ENCODE results near the gene SURF4. TPM values are rescaled to one million over a fixed set of nuclear protein-coding genes. Genes with fewer than 3 reads are reported as not detected.

SURF4 gene
- 152 TPM for total RNA-seq
- 109 TPM for polyA plus RNA-seq

DNA sequence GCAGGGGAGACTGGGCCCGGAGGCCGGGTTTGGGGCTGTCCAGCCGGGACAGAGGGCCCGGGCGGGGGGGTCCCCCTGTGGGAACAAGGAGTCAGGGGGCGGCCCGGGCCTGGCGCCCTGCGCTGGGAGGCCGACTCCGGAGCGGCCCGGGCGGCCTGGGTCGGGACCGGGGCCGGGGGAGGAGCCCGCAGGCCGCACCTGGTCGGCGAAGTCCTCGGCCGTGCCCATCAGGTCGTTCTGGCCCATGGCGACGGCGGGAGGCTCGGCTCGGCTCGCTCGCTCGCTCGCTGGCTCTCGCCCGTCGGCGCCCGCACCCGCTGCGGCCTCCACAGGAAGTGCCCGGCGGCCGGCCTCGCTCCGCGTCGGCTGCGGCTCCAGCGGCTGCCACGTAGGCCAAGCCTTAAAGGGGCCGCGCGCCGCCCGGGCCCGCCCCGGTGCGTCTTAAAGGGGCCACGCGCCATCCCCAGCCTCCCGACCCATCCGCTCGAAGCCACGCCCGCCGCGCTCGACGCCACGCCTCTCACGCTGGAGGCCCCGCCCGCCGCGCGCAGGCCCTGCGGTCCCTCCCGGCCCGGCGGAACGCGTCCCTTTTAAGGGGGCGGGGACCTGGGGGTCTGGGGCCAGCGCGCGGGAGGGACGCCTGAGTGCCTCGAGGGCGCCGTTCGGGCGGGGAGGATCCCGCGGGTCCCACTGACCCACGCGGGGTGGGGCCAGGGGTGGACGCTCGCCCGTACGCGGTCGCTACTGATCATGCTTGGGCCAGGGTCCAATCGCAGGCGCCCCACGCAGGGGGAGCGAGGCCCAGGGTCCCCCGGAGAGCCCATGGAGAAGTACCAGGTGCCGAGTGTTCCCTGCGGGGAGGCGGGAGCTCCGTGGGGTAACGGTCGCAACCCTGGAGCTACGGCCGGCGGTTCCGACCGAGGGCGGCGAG, at the start of gene SURF4, which contains the start of gene STKLD1:
Gene SURF4, minus strand, starts transcription at position 337 of the 931 bp plus-strand sequence. Its CDS starts 91 bp downstream, at position 246.
Gene STKLD1, plus strand, starts transcription at position 643 of the 931 bp plus-strand sequence. Its CDS starts 108 bp downstream, at position 751.
- peak within 1 kb of the TSS; percentile 97 for H3K27ac ChIP-seq (ENCODE audit: low read depth)
- peak; percentile 78 for DNase-seq (ENCODE audit: extremely low spot score)
- H3K4me1 ChIP-seq (ENCODE audit: insufficient read depth) = peaks cover 3% of the 10 kb centered on the region
- H3K4me3 ChIP-seq (ENCODE audit: low read depth, low read length) = peak within 1 kb of the TSS; percentile 99
- under 1% methylated on average over 120 of the region's 120 CpGs for WGBS
- H3K36me3 ChIP-seq (ENCODE audit: insufficient read depth) = no peaks in the 10 kb centered on the region

DNA sequence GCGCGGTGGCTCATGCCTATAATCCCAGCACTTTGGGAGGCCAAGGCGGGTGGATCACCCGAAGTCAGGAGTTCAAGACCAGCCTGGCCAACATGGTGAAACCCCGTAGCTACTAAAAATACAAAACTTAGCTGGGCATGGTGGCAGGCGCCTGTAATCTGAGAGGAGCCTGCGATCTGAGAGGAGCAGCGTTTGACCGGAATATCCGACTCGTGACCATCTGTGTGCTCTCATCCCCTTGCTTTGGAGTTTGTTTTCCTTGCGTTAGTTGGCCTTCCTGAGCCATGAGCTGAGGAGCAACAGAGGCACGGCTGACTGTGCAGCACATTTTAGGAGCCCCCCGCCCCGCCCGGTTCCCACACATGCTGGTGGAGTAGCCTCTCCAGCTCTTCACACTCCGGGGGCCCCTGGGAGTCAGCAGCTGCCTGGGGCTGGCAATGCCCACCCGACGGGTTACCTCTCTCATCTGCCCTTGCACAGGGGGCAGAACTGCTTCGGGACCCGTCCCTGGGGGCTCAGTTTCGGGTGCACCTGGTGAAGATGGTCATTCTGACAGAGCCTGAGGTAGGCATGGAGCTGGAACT, 49.3 kb upstream of the SURF4 start:
- Histone ChIP-seq H3K4me1 (ENCODE audit: insufficient read depth) (no peaks in the 10 kb centered on the region), H3K27ac (ENCODE audit: low read depth) (no peak overlapping the region), H3K4me3 (ENCODE audit: low read depth, low read length) (no peak overlapping the region), H3K36me3 (ENCODE audit: insufficient read depth) (no peaks in the 10 kb centered on the region)
- no peak for DNase-seq (ENCODE audit: extremely low spot score)
- 92% methylated on average over 22 of the region's 22 CpGs for WGBS

DNA sequence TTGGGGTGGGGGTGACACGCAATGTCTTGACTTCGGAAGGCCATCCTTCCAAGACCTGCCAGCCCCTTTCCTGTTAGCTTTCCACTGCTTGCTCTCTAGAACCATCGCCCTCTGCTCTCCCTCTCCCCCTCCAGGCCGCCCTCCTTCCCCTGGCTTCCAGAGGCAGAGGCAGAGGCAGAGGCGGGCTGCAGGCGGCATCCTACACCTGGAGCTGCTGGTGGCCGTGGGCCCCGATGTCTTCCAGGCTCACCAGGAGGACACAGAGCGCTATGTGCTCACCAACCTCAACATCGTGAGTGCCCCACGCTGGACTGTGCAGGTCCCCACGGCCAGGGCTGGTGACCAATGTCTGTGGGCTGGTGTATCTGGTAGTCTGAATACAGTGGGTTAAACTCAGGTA, 48.3 kb upstream of the SURF4 start:
- DNase-seq (ENCODE audit: extremely low spot score) = no peak
- 94% methylated on average over 12 of the region's 12 CpGs for WGBS
- Histone ChIP-seq H3K4me3 (ENCODE audit: low read depth, low read length) (no peak overlapping the region), H3K36me3 (ENCODE audit: insufficient read depth) (no peaks in the 10 kb centered on the region), H3K27ac (ENCODE audit: low read depth) (no peak overlapping the region), H3K4me1 (ENCODE audit: insufficient read depth) (no peaks in the 10 kb centered on the region)

DNA sequence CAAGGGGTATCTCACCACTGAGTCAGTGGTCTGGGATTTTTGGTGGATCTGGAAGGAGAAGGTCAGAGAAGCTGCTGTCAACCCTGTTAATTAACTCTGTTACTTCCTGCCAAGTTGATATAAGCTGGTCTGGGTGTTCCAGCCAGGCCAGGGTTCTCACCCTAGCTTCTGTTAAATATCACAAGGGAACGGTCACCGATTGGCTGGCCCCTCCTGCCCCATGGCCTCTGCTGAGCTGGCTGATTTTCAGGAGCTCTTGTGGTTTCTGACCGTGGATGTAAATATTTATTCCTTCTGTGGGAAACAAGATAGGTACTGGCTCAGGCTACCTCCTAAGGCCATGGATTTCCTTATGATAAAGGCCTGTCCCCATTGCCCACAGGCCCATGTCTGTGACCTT, 47.4 kb upstream of the SURF4 start:
- Histone ChIP-seq H3K27ac (ENCODE audit: low read depth) (no peak overlapping the region), H3K4me1 (ENCODE audit: insufficient read depth) (no peaks in the 10 kb centered on the region), H3K36me3 (ENCODE audit: insufficient read depth) (no peaks in the 10 kb centered on the region), H3K4me3 (ENCODE audit: low read depth, low read length) (no peak overlapping the region)
- DNase-seq (ENCODE audit: extremely low spot score) = no peak
- WGBS = 43% methylated on average over 3 of the region's 3 CpGs

DNA sequence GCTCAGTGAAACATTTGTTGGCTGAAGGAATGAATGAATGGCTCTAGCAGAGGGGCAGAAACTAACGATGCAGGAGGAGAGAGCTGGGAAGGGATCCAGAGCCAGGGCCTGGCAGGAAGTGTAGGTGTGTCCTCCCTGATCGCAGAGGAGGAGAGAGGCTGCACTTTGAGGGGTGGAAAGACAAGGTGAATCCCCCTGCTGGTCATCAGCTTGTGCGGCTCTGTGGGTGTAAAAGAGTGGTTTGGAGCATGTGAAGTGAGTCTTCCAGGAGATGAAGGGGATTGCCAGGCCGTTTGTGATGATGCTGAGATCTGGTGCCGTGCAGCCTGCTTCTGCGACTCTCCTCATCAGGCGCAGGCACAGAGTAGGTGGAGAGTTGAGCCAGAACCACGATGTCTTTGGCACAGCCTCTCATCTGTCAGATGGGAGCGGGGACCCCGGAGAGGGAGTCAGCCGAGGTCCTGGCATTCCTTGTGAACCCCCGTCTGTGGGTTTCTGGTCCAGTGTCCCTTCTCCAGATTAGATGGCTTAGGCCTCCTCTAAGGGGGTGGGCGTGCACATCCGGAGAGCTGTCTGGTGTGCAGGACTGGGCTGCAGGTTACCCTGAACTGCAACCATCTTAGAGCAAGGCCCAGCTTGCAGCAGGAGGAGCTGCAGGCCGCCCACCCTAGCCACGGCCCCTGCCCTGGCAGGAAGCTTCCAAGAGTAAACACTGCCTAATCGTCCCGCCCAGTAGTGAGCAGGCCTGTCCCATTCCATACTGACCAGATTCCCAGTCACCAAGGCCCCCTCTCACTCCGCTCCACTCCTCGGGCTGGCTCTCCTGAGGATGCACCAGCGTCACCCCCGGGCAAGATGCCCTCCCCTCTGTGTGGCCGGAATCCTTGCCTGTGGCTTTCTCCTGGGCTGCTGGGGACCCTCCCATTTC, 46.0 kb upstream of the SURF4 start, which contains the start of gene ADAMTS13:
Gene ADAMTS13, plus strand, starts transcription at position 753 of the 928 bp plus-strand sequence. Its CDS starts 77 bp downstream, at position 830.
- no peak within 1 kb of the TSS for H3K27ac ChIP-seq (ENCODE audit: low read depth)
- no peaks in the 10 kb centered on the region for H3K4me1 ChIP-seq (ENCODE audit: insufficient read depth)
- H3K36me3 ChIP-seq (ENCODE audit: insufficient read depth) = no peaks in the 10 kb centered on the region
- WGBS = 38% methylated on average over 23 of the region's 23 CpGs
- no peak for DNase-seq (ENCODE audit: extremely low spot score)
- no peak within 1 kb of the TSS for H3K4me3 ChIP-seq (ENCODE audit: low read depth, low read length)

GRCh38 chr9:133420392-133420827, 44.5 kb upstream of the SURF4 start:
- no peaks in the 10 kb centered on the region for H3K4me1 ChIP-seq (ENCODE audit: insufficient read depth)
- no peak overlapping the region for H3K27ac ChIP-seq (ENCODE audit: low read depth)
- no peak for DNase-seq (ENCODE audit: extremely low spot score)
- no peak overlapping the region for H3K4me3 ChIP-seq (ENCODE audit: low read depth, low read length)
- H3K36me3 ChIP-seq (ENCODE audit: insufficient read depth) = no peaks in the 10 kb centered on the region
- 62% methylated on average over 5 of the region's 5 CpGs for WGBS

DNA sequence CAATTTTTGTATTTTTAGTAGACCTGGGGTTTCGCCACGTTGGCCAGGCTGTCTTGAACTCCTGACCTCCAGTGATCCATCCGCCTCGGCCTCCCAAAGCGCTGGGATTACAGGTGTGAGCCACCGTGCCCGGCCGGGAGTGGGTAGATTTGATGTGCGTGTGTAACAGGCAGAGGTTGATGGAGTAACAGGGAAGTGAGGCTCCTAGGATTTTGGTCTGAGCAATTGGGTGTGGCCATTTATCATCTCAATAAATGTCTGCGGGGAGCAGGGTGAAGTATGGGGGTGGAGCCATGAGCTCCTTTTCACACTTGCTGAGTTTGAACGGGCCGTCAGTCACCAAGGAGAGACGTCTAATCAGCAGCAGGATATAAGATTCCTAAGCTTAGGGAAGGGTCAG, 43.1 kb upstream of the SURF4 start:
- 57% methylated on average over 13 of the region's 13 CpGs for WGBS
- no peaks in the 10 kb centered on the region for H3K4me1 ChIP-seq (ENCODE audit: insufficient read depth)
- DNase-seq (ENCODE audit: extremely low spot score) = no peak
- H3K27ac ChIP-seq (ENCODE audit: low read depth) = no peak overlapping the region
- no peaks in the 10 kb centered on the region for H3K36me3 ChIP-seq (ENCODE audit: insufficient read depth)
- H3K4me3 ChIP-seq (ENCODE audit: low read depth, low read length) = no peak overlapping the region

DNA sequence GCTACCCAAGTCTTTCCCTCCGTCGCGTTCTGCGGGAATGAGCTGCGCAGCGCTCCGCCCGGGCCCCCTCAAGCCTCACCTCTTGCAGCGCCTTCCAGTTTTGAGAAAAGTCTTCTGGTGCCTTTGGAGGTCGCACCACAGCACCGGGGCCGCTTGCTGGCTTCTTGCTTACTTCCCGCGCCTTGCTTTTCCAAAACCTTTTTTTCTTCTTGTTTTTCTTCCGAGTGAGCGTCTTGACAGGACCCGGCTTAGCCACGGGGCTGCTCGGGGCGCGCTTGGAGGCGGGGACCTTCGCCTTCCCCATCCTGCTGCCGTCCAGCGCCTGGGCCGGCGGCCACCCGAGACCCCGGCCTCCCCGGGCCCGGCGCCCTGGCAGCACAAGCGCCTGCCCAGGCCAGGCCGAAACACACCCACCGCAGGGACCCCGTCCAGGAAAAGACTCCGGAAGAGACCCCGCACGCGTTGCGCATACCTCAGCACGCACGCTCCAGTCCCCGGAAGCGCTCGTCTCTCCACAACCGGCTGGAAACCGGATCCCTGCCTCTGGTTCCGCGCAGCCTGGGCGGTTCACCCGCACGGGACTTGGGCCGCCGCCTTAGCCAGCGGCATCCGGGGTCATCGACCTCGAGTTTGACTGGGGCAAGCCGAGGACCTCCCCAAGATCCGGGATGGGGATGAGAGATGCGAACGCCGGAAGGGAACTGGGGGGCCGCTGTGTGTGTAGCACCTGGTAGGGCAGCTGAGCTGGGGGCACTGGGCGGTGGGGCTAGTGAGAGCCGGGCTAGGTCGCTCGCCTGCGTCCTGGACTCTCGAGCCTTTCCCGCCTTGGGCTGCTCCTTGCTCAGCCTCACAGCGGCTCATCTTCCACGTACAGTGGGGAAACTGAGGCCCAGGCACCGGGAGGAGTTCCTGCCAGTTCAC, 41.9 kb upstream of the SURF4 start, which contains the start of gene REXO4:
Gene REXO4, minus strand, starts transcription at position 470 of the 921 bp plus-strand sequence. Its CDS starts 166 bp downstream, at position 304.
- H3K27ac ChIP-seq (ENCODE audit: low read depth) = peak within 1 kb of the TSS; percentile 79
- no peaks in the 10 kb centered on the region for H3K36me3 ChIP-seq (ENCODE audit: insufficient read depth)
- 2% methylated on average over 75 of the region's 75 CpGs for WGBS
- H3K4me3 ChIP-seq (ENCODE audit: low read depth, low read length) = peak within 1 kb of the TSS; percentile 77
- no peaks in the 10 kb centered on the region for H3K4me1 ChIP-seq (ENCODE audit: insufficient read depth)
- peak; percentile 69 for DNase-seq (ENCODE audit: extremely low spot score)

- H3K36me3 ChIP-seq (ENCODE audit: insufficient read depth) = no peaks in the 10 kb centered on the region
- 69% methylated on average over 1 of the region's 1 CpG for WGBS
- no peak for DNase-seq (ENCODE audit: extremely low spot score)
- H3K27ac ChIP-seq (ENCODE audit: low read depth) = no peak overlapping the region
- no peaks in the 10 kb centered on the region for H3K4me1 ChIP-seq (ENCODE audit: insufficient read depth)
- no peak overlapping the region for H3K4me3 ChIP-seq (ENCODE audit: low read depth, low read length)
These were observed 39.3 kb upstream of the SURF4 start for GRCh38 chr9:133415170-133415569.

GRCh38 chr9:133408042-133408441, 32.2 kb upstream of the SURF4 start:
- WGBS = 98% methylated on average over 1 of the region's 1 CpG
- Histone ChIP-seq H3K27ac (ENCODE audit: low read depth) (no peak overlapping the region), H3K36me3 (ENCODE audit: insufficient read depth) (peaks cover 5% of the 10 kb centered on the region), H3K4me1 (ENCODE audit: insufficient read depth) (no peaks in the 10 kb centered on the region), H3K4me3 (ENCODE audit: low read depth, low read length) (no peak overlapping the region)
- DNase-seq (ENCODE audit: extremely low spot score) = no peak

DNA sequence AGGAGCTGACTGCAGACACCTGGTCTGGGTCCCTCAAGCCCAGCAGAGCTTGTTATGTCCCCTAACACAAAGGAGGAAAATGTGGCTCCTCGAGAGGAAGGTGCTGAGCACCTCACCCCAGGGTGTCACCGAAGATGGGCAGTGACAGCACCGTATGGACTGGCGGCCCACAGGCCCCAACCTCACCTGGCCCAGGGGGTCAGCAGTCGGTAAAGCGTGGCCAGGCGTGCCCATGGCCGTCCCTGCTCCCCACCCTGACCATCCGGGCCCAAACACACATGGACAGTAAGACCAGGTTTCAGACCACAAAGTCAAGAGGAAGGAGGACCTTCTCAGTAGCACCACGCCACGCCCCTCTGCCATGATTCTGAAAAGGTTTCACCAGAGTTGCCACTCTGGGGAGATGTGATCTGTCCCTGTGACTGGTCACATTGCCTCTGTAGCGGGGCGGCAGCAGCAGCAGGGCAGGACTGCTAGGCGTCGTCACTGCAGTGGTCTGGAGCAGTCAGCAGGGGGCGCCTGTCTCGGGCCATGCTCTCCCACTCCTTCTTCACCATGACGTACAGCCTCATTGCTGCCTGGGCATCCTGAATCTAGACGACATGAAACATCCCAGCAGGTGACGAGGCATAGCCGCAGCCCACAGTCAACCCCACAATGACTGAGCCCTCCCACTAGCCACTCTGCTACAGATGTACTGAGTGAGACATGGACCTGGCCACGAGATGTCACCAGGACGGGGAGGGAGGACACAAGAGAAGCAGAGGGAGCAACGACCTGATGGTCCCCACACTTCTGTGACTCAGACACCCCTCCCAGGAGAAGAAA, 30.8 kb upstream of the SURF4 start:
- H3K36me3 ChIP-seq (ENCODE audit: insufficient read depth) = peaks cover 5% of the 10 kb centered on the region
- WGBS = 54% methylated on average over 24 of the region's 24 CpGs

More for the DNA sequence above, 30.8 kb upstream of the SURF4 start:
- no peak for DNase-seq (ENCODE audit: extremely low spot score)
- Histone ChIP-seq H3K27ac (ENCODE audit: low read depth) (no peak overlapping the region), H3K4me1 (ENCODE audit: insufficient read depth) (no peaks in the 10 kb centered on the region), H3K4me3 (ENCODE audit: low read depth, low read length) (no peak overlapping the region)
